A549 (cell line): ENCODE measurements around the gene LPAR1.

ENCODE experiments used
- BHLHE40 ChIP-seq: IDR thresholded peaks from 2 replicates; pipeline ENCODE4 v1.6.1; 2012; ENCODE audit warnings: low read depth, low read length, inconsistent platforms
- CEBPB ChIP-seq, 2 experiments: fragments of >200 bp in 1 of 2; sonication (Bioruptor Twin) in 1 of 2; formaldehyde crosslinking in 1 of 2; IDR thresholded peaks; 2 replicates each; pipeline ENCODE4 v1.6.1; 2012 to 2016
- CHD2 ChIP-seq: fragments of 150-350 bp; IDR thresholded peaks from 2 replicates; pipeline ENCODE4 v1.6.1; 2014; ENCODE audit warnings: low read length; ENCODE audit not compliant: partially characterized antibody
- CHD4 ChIP-seq: fragments of 200-600 bp; sonication (generic); IDR thresholded peaks from 2 replicates; pipeline ENCODE4 v1.6.1; 2016; ENCODE audit warnings: antibody characterized with exemption, mild to moderate bottlenecking, borderline replicate concordance
- ESRRA ChIP-seq: fragments of 150-350 bp; IDR thresholded peaks from 2 replicates; pipeline ENCODE4 v1.6.1; 2014; ENCODE audit warnings: mild to moderate bottlenecking, low read length, borderline replicate concordance
- KDM5A ChIP-seq: fragments of 200-600 bp; sonication (generic); IDR thresholded peaks from 2 replicates; pipeline ENCODE4 v1.6.1; 2016; ENCODE audit warnings: antibody characterized with exemption, mild to moderate bottlenecking
- PHF8 ChIP-seq: fragments of 200-600 bp; sonication (generic); IDR thresholded peaks from 2 replicates; pipeline ENCODE4 v1.6.1; 2016; ENCODE audit warnings: low read depth, mild to moderate bottlenecking, antibody characterized with exemption, moderate library complexity, borderline replicate concordance
- POLR2A ChIP-seq: IDR thresholded peaks from 2 replicates; pipeline ENCODE4 v1.6.1; 2012; ENCODE audit warnings: mild to moderate bottlenecking, low read length
- RCOR1 ChIP-seq: fragments of 150-350 bp; IDR thresholded peaks from 2 replicates; pipeline ENCODE4 v1.6.1; 2014; ENCODE audit warnings: antibody characterized with exemption, low read length, low read depth
- SMC3 ChIP-seq: fragments of >200 bp; sonication (Bioruptor Twin); formaldehyde crosslinking; IDR thresholded peaks from 3 replicates; pipeline ENCODE4 v1.6.1; 2018; ENCODE audit warnings: inconsistent platforms
- ZC3H11A ChIP-seq: fragments of 450-650 bp; IDR thresholded peaks from 2 replicates; pipeline ENCODE4 v1.6.1; 2014; ENCODE audit warnings: antibody characterized with exemption, mild to moderate bottlenecking
- ZNF302 ChIP-seq: fragments of 250-450 bp; sonication (Bioruptor Pico); IDR thresholded peaks from 2 replicates; pipeline ENCODE4 v1.9.0; 2021; ENCODE audit warnings: inconsistent platforms, mild to moderate bottlenecking, moderate library complexity
- TF ChIP-seq, protein P1 (sequence below): fragments of >200 bp; sonication (Bioruptor Twin); formaldehyde crosslinking; IDR thresholded peaks from 3 replicates; pipeline ENCODE4 v1.5.1; 2016
- TF ChIP-seq, protein P2 (sequence below): IDR thresholded peaks from 2 replicates; pipeline ENCODE4 v1.6.1; 2012

DNA sequence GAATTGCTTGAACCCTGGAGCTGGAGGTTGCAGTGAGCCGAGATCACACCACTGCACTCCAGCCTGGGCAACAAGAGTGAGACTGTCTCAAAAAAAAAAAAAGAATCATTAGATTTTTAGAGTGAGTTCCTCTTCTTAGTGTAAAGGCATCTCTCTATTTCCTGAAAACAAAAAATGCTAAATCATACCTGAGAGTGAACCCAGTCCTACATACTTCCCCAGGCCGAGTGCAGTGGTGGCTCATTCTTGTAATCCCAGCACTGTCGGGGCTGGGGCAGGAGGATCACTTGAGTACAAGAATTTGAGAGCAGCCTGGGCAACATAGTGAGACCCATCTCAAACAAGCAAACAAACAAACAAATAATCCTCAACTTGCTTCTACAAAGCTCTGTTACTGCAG, 38.2 kb upstream of the LPAR1 start:
- TF ChIP-seq, protein P1, sequence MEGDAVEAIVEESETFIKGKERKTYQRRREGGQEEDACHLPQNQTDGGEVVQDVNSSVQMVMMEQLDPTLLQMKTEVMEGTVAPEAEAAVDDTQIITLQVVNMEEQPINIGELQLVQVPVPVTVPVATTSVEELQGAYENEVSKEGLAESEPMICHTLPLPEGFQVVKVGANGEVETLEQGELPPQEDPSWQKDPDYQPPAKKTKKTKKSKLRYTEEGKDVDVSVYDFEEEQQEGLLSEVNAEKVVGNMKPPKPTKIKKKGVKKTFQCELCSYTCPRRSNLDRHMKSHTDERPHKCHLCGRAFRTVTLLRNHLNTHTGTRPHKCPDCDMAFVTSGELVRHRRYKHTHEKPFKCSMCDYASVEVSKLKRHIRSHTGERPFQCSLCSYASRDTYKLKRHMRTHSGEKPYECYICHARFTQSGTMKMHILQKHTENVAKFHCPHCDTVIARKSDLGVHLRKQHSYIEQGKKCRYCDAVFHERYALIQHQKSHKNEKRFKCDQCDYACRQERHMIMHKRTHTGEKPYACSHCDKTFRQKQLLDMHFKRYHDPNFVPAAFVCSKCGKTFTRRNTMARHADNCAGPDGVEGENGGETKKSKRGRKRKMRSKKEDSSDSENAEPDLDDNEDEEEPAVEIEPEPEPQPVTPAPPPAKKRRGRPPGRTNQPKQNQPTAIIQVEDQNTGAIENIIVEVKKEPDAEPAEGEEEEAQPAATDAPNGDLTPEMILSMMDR = no peak
- TF ChIP-seq CHD4 (no peak), POLR2A (no peak), RCOR1 (no peak), BHLHE40 (no peak), SMC3 (no peak), PHF8 (no peak), ZC3H11A (no peak), ZNF302 (CRISPR knock-in tag) (no peak), CEBPB (IDR thresholded peaks at IDR 0.05) (no peak), CHD2 (no peak), ESRRA (no peak), KDM5A (no peak)
- TF ChIP-seq, protein P2, sequence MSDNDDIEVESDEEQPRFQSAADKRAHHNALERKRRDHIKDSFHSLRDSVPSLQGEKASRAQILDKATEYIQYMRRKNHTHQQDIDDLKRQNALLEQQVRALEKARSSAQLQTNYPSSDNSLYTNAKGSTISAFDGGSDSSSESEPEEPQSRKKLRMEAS = no peak
